Measurements from ENCODE around the gene ASPHD1.

GRCh38 chr16:29906520-29907244 is 6.4 kb downstream of the ASPHD1 start:
- TF ChIP-seq CTCF (conservative IDR thresholded peaks at IDR 0.05; ENCODE audit: low read depth, low read length) (no peak), EZH2 (IDR thresholded peaks at IDR 0.05; ENCODE audit: borderline replicate concordance, low read depth, low read length, poor library complexity, severe bottlenecking) (no peak)

Data from A673 (cell line).